HG03175 (cell line): ENCODE results near the gene PACC1.
A peak's percentile ranks its signal among the peaks of the same experiment; 100 is the strongest.
"Not testable (repeated sequence)": the region's sequence is repeated elsewhere in the genome, so short reads cannot be mapped to it uniquely, and the experiment has no call there.

Source experiments
- ATAC-seq: cut with Tn5 transposase; IDR thresholded peaks from one replicate; pipeline ENCODE4 v1.9.1; 2021; ENCODE audit warnings: mild to moderate bottlenecking, moderate library complexity; ENCODE audit not compliant: unreplicated experiment

PACC1 gene

GRCh38 chr1:212341090-212341489 is 73.6 kb downstream of the PACC1 start:
- no peak for ATAC-seq

GRCh38 chr1:212329105-212329504 is 85.6 kb downstream of the PACC1 start:
- no peak for ATAC-seq

DNA sequence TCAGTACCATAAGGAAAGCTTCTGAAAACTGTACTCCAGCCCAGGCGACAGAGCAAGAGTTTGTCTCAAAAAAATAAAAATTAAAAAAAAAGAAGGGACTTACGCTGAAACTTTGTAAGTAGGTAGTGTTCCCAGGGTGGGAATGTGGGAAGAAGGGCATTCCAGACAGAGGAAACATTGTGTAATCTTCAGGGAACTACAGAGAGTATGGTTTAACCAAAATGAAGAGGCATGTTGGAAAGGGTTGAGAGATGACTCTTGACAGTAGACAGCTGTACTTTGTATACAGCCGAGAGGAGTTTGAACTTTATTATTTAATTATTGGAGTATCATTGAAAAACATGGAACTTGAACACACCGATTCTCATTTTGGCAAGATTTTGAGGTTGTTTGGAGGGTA is 86.4 kb downstream of the PACC1 start:
- ATAC-seq = no peak

DNA sequence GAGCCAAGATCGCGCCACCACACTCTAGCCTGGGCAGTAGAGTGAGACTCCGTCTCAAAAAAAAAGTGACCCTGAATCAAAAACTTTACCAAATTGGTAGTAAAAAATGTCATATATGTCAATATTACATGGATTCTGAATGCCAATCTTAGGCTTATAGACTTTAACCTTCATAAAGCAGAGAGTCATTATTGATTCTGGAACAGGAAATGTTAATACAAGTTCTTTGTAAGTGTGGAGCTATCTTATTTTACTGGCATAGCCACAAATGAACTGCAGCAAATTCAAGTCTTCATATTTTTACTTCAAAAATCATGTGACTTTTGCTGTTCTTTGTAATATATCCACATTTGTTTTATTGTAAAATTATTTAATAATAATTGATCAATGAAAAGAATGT is 88.1 kb downstream of the PACC1 start:
- ATAC-seq = no peak

- ATAC-seq = no peak
These were observed 91.6 kb downstream of the PACC1 start for GRCh38 chr1:212323066-212323465.

DNA sequence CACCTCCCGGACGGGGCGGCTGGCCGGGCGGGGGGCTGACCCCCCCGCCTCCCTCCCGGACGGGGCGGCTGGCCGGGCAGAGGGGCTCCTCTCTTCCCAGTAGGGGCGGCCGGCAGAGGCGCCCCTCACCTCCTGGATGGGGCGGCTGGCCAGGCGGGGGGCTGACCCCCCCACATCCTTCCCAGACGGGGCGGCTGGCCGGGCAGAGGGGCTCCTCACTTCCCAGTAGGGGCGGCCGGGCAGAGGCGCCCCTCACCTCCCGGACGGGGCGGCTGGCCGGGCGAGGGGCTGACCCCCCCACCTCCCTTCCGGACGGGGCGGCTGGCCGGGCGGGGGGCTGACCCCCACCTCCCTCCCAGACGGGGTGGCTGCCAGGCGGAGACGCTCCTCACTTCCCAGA is 93.7 kb downstream of the PACC1 start:
- ATAC-seq = not testable (repeated sequence)

GRCh38 chr1:212317916-212318315 is 96.8 kb downstream of the PACC1 start:
- no peak for ATAC-seq

DNA sequence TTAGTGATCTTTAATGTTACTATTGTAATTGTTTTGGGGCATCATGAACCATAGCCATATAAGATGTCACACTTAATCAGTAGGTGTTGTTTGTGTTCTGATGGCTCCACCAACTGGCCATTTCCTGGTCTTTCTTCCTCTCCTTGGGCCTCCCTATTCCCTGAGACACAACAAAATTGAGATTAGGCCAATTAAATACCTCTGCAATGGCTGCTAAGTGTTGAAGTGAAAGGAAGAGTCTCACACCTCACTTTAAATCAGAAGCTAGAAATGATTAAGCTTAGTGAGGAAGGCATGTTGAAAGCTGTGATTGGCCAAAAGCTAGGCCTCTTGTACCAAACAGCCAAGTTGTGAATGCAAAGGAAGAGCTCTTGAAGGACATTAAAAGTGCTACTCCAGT is 98.8 kb downstream of the PACC1 start:
- ATAC-seq = peak; percentile 77

GRCh38 chr1:212315184-212315583 is 99.5 kb downstream of the PACC1 start:
- ATAC-seq = no peak
